Measurements from ENCODE around the gene KSR1. TPM values are rescaled to one million over a fixed set of nuclear protein-coding genes. Genes with fewer than 3 reads are reported as not detected.

Gene KSR1
- total RNA-seq, 6 experiments from 2014 or later = 1.9 to 4.9 (median 3.6) TPM

DNA sequence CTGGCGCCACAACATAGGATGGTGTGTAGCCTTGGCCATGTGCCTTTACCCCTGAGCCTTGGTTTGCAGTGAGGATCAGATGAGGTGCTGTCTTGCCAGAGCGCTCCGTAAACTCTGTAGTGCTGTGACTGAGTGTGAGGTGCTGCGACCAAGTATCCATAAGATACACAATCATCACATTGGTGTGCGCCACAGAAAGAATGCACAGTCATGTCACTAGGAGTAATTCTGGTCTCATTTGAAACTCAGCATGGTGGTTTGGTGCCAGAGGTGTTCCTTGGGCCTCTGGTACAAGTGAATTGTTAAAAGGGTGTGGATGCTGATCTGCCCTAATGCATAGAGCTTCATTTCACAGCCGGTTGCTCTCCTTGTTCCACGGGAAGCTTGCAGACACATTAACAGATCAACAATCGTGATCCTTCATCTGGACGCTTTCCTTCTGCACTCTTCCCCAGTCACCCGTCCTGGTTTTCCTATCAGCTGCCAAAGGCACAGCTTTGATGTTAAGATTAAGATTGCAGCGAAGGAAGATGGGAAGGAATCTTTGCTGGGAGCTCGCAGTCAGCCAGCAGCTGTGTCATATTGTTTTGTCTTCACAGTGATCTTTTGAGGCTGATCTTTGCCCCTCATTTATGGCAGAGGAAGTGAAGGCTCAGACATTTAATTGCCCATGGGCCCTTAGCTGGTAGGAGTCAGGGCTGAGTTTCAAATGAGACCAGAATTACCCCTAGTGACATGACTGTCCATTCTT lies 79.1 kb downstream of the KSR1 start:
- peaks cover 6% of the 10 kb centered on the region for H3K27me3 Mint-ChIP-seq (ENCODE audit: insufficient read depth)
- H3K4me1 Mint-ChIP-seq (ENCODE audit: low read depth) = peaks cover 48% of the 10 kb centered on the region
- no peak for DNase-seq
- 0 out of 2 replicates have a peak overlapping the region, but pooled peaks have one; percentile 13 for H3K4me3 Mint-ChIP-seq
- no peaks in the 10 kb centered on the region for H3K36me3 Mint-ChIP-seq (ENCODE audit: low read depth)
- no peaks in the 10 kb centered on the region for H3K9me3 Mint-ChIP-seq
- no peak for TF ChIP-seq CTCF (IDR thresholded peaks at IDR 0.05)
- H3K27ac Mint-ChIP-seq = peak overlapping the region; percentile 13

DNA sequence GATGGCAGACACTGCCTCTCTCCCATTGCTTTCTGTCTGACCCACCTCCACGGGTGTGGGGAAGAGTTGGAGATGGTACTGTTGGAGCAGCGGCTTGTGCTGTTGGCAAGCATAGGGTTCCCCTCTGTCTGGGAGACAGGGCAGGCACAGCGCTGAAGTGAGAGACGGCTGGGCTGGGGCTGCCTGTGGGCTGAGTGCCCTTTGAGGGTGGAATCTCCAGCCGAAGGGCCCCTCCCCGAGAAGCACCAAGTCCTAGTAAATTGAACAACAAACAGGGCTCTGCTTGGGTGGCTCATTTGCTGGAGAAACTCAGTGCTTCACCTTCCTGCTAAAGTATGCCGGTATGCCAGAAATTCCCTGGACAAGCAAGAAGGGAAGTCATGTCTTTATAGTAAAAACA lies 79.7 kb downstream of the KSR1 start:
- H3K36me3 Mint-ChIP-seq (ENCODE audit: low read depth) = no peaks in the 10 kb centered on the region
- H3K27me3 Mint-ChIP-seq (ENCODE audit: insufficient read depth) = peaks cover 10% of the 10 kb centered on the region
- no peak for TF ChIP-seq CTCF (IDR thresholded peaks at IDR 0.05)
- peaks cover 54% of the 10 kb centered on the region for H3K4me1 Mint-ChIP-seq (ENCODE audit: low read depth)
- peak overlapping the region; percentile 13; the same call in 1 of the 2 replicates for H3K27ac Mint-ChIP-seq
- H3K4me3 Mint-ChIP-seq = no peak overlapping the region
- H3K9me3 Mint-ChIP-seq = no peaks in the 10 kb centered on the region
- DNase-seq = no peak

GRCh38 chr17:27536781-27537180 lies 80.5 kb downstream of the KSR1 start:
- Mint-ChIP-seq H3K9me3 (no peaks in the 10 kb centered on the region), H3K27me3 (ENCODE audit: insufficient read depth) (peaks cover 7% of the 10 kb centered on the region), H3K27ac (no peak overlapping the region), H3K36me3 (ENCODE audit: low read depth) (no peaks in the 10 kb centered on the region), H3K4me3 (no peak overlapping the region), H3K4me1 (ENCODE audit: low read depth) (peaks cover 55% of the 10 kb centered on the region)
- no peak for TF ChIP-seq CTCF (IDR thresholded peaks at IDR 0.05)
- no peak for DNase-seq

DNA sequence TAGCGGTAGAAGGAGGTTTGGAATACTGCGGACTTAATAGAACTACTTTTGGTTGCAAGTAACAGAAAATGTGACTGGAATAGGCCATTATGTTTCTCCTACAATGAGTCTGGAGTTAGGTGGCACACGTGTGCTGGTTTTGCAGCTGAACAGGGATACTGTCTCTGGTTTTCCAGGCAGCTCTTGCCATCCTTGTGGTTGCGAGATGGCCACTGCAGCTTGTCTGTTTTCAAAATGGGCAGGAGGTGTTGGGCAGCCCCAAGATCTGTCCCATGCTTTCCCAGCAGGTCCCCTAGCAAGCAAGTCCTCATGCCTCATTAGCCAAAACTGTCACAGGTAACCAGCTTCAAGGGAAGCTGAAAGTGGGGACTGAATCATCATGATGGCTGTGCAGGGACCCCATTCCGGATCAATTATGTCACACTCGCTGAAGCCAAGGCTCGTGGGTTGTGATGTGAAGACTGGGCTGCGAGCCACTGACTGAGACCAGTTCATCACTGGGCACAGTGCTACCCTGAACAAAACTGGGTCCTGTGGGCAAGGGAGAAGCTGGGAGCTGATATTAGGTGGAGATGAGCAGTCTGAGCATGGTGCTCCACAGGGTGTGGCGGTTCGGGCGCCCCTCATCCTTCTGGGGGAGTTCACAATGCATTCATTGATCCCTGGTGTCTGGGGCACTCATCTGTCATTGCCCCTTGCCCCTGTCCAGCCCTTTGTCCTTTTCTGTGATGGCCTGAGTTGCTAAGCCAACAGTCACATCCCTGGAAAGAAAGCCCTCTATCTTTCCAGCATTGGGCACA lies 82.1 kb downstream of the KSR1 start:
- no peak for TF ChIP-seq CTCF (IDR thresholded peaks at IDR 0.05)
- Mint-ChIP-seq H3K4me1 (ENCODE audit: low read depth) (peaks cover 48% of the 10 kb centered on the region), H3K27me3 (ENCODE audit: insufficient read depth) (peaks cover 12% of the 10 kb centered on the region), H3K4me3 (no peak overlapping the region), H3K27ac (no peak overlapping the region), H3K36me3 (ENCODE audit: low read depth) (no peaks in the 10 kb centered on the region), H3K9me3 (no peaks in the 10 kb centered on the region)
- no peak for DNase-seq

DNA sequence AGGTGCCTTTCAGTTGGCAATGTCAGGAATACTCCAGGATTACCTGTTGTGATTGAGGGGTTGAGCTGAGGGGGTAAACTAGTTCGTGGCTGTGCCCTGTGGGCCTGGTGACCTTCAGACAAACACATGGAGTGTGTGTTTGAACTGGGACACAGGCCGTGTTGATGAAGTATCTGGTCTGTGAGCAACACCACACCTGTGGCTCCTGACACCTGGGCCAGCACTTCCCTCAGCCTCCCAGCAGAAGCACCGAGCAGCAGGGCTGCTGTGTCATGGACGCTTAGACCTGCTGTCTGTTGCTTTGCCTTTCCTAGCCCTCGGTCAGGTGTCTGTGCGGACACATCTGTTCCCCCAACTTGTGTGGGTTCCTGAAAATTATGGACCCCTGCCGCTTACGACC lies 82.9 kb downstream of the KSR1 start:
- Mint-ChIP-seq H3K27me3 (ENCODE audit: insufficient read depth) (peaks cover 12% of the 10 kb centered on the region), H3K4me1 (ENCODE audit: low read depth) (peaks cover 40% of the 10 kb centered on the region), H3K36me3 (ENCODE audit: low read depth) (no peaks in the 10 kb centered on the region), H3K27ac (no peak overlapping the region), H3K9me3 (no peaks in the 10 kb centered on the region), H3K4me3 (no peak overlapping the region)
- no peak for TF ChIP-seq CTCF (IDR thresholded peaks at IDR 0.05)
- no peak for DNase-seq
